ENCODE measurements around the gene NR1H4. TPM values are rescaled to one million over a fixed set of nuclear protein-coding genes. Genes with fewer than 3 reads are reported as not detected.
"Not testable (repeated sequence)": the region's sequence is repeated elsewhere in the genome, so short reads cannot be mapped to it uniquely, and the experiment has no call there.

NR1H4 gene
- total RNA-seq, 3 donors from 2014 or later (not counting 1 experiment from before 2014, with no cell fraction given): not detected

- Histone ChIP-seq H3K4me3 (ENCODE audit: low read length) (no peak overlapping the region), H3K9me3 (ENCODE audit: control insufficient read depth, insufficient read depth, low read length) (no peaks in the 10 kb centered on the region), H3K27ac (ENCODE audit: low read length) (no peak overlapping the region), H3K36me3 (ENCODE audit: control insufficient read depth, insufficient read depth, low read length) (no peaks in the 10 kb centered on the region), H3K4me1 (ENCODE audit: control insufficient read depth, insufficient read depth, low read length) (no peaks in the 10 kb centered on the region), H3K27me3 (ENCODE audit: control insufficient read depth, insufficient read depth, low read length) (no peaks in the 10 kb centered on the region)
- WGBS (ENCODE audit: insufficient coverage): 40% methylated on average over 1 of the region's 2 CpGs
- H3K4me1 Mint-ChIP-seq: no peaks in the 10 kb centered on the region
- TF ChIP-seq, protein P1, sequence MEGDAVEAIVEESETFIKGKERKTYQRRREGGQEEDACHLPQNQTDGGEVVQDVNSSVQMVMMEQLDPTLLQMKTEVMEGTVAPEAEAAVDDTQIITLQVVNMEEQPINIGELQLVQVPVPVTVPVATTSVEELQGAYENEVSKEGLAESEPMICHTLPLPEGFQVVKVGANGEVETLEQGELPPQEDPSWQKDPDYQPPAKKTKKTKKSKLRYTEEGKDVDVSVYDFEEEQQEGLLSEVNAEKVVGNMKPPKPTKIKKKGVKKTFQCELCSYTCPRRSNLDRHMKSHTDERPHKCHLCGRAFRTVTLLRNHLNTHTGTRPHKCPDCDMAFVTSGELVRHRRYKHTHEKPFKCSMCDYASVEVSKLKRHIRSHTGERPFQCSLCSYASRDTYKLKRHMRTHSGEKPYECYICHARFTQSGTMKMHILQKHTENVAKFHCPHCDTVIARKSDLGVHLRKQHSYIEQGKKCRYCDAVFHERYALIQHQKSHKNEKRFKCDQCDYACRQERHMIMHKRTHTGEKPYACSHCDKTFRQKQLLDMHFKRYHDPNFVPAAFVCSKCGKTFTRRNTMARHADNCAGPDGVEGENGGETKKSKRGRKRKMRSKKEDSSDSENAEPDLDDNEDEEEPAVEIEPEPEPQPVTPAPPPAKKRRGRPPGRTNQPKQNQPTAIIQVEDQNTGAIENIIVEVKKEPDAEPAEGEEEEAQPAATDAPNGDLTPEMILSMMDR (IDR thresholded peaks at IDR 0.05): no peak
- no peaks in the 10 kb centered on the region for H3K36me3 Mint-ChIP-seq
- intact Hi-C loops (cut with micrococcal nuclease): no loop called here
- no peak overlapping the region for H3K4me3 Mint-ChIP-seq
- H3K27ac Mint-ChIP-seq: no peak overlapping the region
- no peak for DNase-seq
- peaks cover 0 to 6% of the 10 kb centered on the region in 2 donors for H3K27me3 Mint-ChIP-seq (ENCODE audit: low read depth in 2 of 2)
- H3K9me3 Mint-ChIP-seq: no peaks in the 10 kb centered on the region
- ATAC-seq: no peak
Observed at GRCh38 chr12:100555722-100556121, 82.1 kb downstream of the NR1H4 start.

GRCh38 chr12:100557357-100557756, 83.7 kb downstream of the NR1H4 start:
- DNase-seq (no peak), ATAC-seq (no peak)
- no peaks in the 10 kb centered on the region for H3K9me3 ChIP-seq (ENCODE audit: control insufficient read depth, insufficient read depth, low read length)
- no peak overlapping the region for H3K4me3 Mint-ChIP-seq
- H3K27me3 ChIP-seq (ENCODE audit: control insufficient read depth, insufficient read depth, low read length): no peaks in the 10 kb centered on the region
- H3K36me3 Mint-ChIP-seq: no peaks in the 10 kb centered on the region
- H3K27ac Mint-ChIP-seq: no peak overlapping the region
- intact Hi-C loops (cut with micrococcal nuclease): no loop called here
- no peaks in the 10 kb centered on the region for H3K9me3 Mint-ChIP-seq
- H3K36me3 ChIP-seq (ENCODE audit: control insufficient read depth, insufficient read depth, low read length): no peaks in the 10 kb centered on the region
- WGBS (ENCODE audit: insufficient coverage): no CpG with 5 or more reads among the region's 2 CpGs
- H3K27me3 Mint-ChIP-seq (ENCODE audit: low read depth in 2 of 2): peaks cover 0 to 7% of the 10 kb centered on the region in 2 donors
- TF ChIP-seq, protein P1 (IDR thresholded peaks at IDR 0.05): no peak
- H3K4me1 Mint-ChIP-seq: no peaks in the 10 kb centered on the region
- H3K4me1 ChIP-seq (ENCODE audit: control insufficient read depth, insufficient read depth, low read length): no peaks in the 10 kb centered on the region
- no peak overlapping the region for H3K27ac ChIP-seq (ENCODE audit: low read length)
- no peak overlapping the region for H3K4me3 ChIP-seq (ENCODE audit: low read length)

DNA sequence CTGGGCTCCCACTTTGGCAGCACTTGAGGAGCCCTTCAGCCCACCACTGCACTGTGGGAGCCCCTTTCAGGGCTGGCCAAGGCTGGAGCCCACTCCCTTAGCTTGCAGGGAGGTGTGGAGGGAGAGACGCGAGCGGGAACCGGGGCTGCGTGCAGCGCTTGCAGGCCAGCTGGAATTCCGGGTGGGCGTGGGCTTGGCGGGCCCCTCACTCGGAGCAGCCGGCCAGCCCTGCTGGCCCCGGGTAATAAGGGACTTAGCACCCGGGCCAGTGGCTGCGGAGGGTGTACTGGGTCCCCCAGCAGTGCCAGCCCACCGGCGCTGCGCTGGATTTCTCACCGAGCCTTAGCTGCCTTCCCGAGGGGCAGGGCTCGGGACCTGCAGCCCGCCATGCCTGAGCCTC, 85.6 kb downstream of the NR1H4 start:
- ATAC-seq; H3K4me3 Mint-ChIP-seq; H3K4me1 ChIP-seq (ENCODE audit: control insufficient read depth, insufficient read depth, low read length); H3K4me3 ChIP-seq (ENCODE audit: low read length); H3K36me3 ChIP-seq (ENCODE audit: control insufficient read depth, insufficient read depth, low read length); DNase-seq; H3K4me1 Mint-ChIP-seq; H3K9me3 Mint-ChIP-seq; intact Hi-C loops (cut with micrococcal nuclease); H3K27me3 ChIP-seq (ENCODE audit: control insufficient read depth, insufficient read depth, low read length); H3K9me3 ChIP-seq (ENCODE audit: control insufficient read depth, insufficient read depth, low read length); H3K27ac ChIP-seq (ENCODE audit: low read length); H3K36me3 Mint-ChIP-seq; H3K27ac Mint-ChIP-seq: not testable (repeated sequence)
- H3K27me3 Mint-ChIP-seq (ENCODE audit: low read depth in 2 of 2): peaks cover 12 to 17% of the 10 kb centered on the region in 2 donors
- 93% methylated on average over 21 of the region's 21 CpGs for WGBS (ENCODE audit: insufficient coverage)

DNA sequence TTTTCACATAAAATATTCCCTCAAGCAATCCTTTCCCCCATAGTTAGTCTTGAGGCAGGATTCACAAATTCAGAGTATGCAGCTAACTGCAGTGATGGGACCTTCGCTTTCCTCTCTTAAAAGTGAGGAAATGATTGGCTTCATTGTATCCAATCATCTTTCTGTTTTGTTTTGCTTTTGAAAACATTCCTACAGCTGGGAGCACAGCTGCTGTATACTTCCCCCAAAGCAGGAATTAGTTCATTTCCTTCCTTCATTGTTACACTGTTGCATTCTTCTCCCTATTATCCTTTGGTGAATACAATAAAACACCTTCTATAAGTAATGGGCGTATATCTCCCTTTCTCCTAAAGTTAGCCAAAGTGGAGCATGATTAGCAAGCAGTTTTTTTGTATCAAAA, 90.4 kb downstream of the NR1H4 start:
- ATAC-seq (no peak), DNase-seq (no peak)
- Mint-ChIP-seq H3K27me3 (ENCODE audit: low read depth in 2 of 2) (peaks cover 28 to 54% of the 10 kb centered on the region in 2 donors), H3K36me3 (no peaks in the 10 kb centered on the region), H3K4me3 (no peak overlapping the region), H3K9me3 (no peaks in the 10 kb centered on the region), H3K4me1 (no peaks in the 10 kb centered on the region), H3K27ac (no peak overlapping the region)
- TF ChIP-seq, protein P1 (IDR thresholded peaks at IDR 0.05): no peak
- intact Hi-C loops (cut with micrococcal nuclease): no loop called here
- Histone ChIP-seq H3K4me3 (ENCODE audit: low read length) (no peak overlapping the region), H3K36me3 (ENCODE audit: control insufficient read depth, insufficient read depth, low read length) (no peaks in the 10 kb centered on the region), H3K27ac (ENCODE audit: low read length) (no peak overlapping the region), H3K27me3 (ENCODE audit: control insufficient read depth, insufficient read depth, low read length) (no peaks in the 10 kb centered on the region), H3K4me1 (ENCODE audit: control insufficient read depth, insufficient read depth, low read length) (no peaks in the 10 kb centered on the region), H3K9me3 (ENCODE audit: control insufficient read depth, insufficient read depth, low read length) (no peaks in the 10 kb centered on the region)
- 50% methylated on average over 1 of the region's 2 CpGs for WGBS (ENCODE audit: insufficient coverage)
